ENCODE data around the gene FHDC1. TPM values are rescaled to one million over a fixed set of nuclear protein-coding genes. Genes with fewer than 3 reads are reported as not detected.

FHDC1 gene
- total RNA-seq, 1 donor from 2014 or later = 0.75 TPM

GRCh38 chr4:153023692-153024394 lies 87.7 kb downstream of the FHDC1 start:
- Histone ChIP-seq H3K27me3 (no peaks in the 10 kb centered on the region), H3K9me3 (peaks cover 4 to 7% of the 10 kb centered on the region in 2 donors), H3K36me3 (no peaks in the 10 kb centered on the region), H3K4me3 (no peak overlapping the region), H3K4me1 (no peaks in the 10 kb centered on the region), H3K27ac (no peak overlapping the region)
- TF ChIP-seq, protein P1, sequence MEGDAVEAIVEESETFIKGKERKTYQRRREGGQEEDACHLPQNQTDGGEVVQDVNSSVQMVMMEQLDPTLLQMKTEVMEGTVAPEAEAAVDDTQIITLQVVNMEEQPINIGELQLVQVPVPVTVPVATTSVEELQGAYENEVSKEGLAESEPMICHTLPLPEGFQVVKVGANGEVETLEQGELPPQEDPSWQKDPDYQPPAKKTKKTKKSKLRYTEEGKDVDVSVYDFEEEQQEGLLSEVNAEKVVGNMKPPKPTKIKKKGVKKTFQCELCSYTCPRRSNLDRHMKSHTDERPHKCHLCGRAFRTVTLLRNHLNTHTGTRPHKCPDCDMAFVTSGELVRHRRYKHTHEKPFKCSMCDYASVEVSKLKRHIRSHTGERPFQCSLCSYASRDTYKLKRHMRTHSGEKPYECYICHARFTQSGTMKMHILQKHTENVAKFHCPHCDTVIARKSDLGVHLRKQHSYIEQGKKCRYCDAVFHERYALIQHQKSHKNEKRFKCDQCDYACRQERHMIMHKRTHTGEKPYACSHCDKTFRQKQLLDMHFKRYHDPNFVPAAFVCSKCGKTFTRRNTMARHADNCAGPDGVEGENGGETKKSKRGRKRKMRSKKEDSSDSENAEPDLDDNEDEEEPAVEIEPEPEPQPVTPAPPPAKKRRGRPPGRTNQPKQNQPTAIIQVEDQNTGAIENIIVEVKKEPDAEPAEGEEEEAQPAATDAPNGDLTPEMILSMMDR (IDR thresholded peaks at IDR 0.05) = no peak
- intact Hi-C loops (cut with DNase I) = no loop called here
- no peak for DNase-seq (ENCODE audit: low spot score in 2 of 2)

- no peak for DNase-seq (ENCODE audit: low spot score in 2 of 2)
- no peak overlapping the region for H3K27ac ChIP-seq
- TF ChIP-seq, protein P1 (IDR thresholded peaks at IDR 0.05) = no peak
Observed at GRCh38 chr4:153024466-153024865, 88.3 kb downstream of the FHDC1 start.

GRCh38 chr4:153025406-153025805 lies 89.3 kb downstream of the FHDC1 start:
- no peaks in the 10 kb centered on the region for H3K27me3 ChIP-seq
- H3K4me1 ChIP-seq = no peaks in the 10 kb centered on the region
- intact Hi-C loops (cut with DNase I) = no loop called here
- no peak overlapping the region for H3K27ac ChIP-seq
- H3K4me3 ChIP-seq = no peak overlapping the region
- no peaks in the 10 kb centered on the region for H3K36me3 ChIP-seq
- DNase-seq (ENCODE audit: low spot score in 2 of 2) = no peak
- TF ChIP-seq, protein P1 (IDR thresholded peaks at IDR 0.05) = no peak
- H3K9me3 ChIP-seq = peaks cover 7 to 17% of the 10 kb centered on the region in 2 donors

More at GRCh38 chr4:153024466-153024865, 88.3 kb downstream of the FHDC1 start:
- no peak overlapping the region for H3K4me3 ChIP-seq
- no peaks in the 10 kb centered on the region for H3K36me3 ChIP-seq
- intact Hi-C loops (cut with DNase I) = no loop called here
- H3K9me3 ChIP-seq = peaks cover 7 to 13% of the 10 kb centered on the region in 2 donors
- no peaks in the 10 kb centered on the region for H3K27me3 ChIP-seq
- H3K4me1 ChIP-seq = no peaks in the 10 kb centered on the region

- H3K27ac ChIP-seq = no peak overlapping the region
- peaks cover 7 to 24% of the 10 kb centered on the region in 2 donors for H3K9me3 ChIP-seq
- TF ChIP-seq, protein P1 (IDR thresholded peaks at IDR 0.05) = no peak
- no peak for DNase-seq (ENCODE audit: low spot score in 2 of 2)
- no peak overlapping the region for H3K4me3 ChIP-seq
- no peaks in the 10 kb centered on the region for H3K4me1 ChIP-seq
- intact Hi-C loops (cut with DNase I) = no loop called here
- H3K27me3 ChIP-seq = no peaks in the 10 kb centered on the region
- H3K36me3 ChIP-seq = no peaks in the 10 kb centered on the region
Observed at GRCh38 chr4:153026591-153027346, 90.6 kb downstream of the FHDC1 start.

DNA sequence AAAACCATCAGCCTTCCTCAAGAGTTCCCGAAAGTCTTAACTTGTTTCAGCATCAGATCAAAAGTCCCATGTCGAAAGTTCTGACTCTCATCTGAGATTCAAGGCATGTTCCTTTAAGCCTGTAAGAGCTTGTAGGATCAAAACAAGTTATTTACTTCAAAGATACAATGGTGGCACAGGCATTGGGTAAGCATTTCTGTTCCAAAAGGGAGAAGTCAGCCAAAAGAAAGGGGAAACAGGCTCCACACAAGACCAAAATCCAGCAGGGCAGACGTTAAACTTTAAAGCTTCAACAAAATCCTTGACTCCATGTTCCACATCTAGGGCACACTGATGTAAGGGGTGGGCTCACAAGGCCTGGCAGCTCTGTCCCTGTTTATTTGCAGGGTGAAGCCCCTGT lies 91.7 kb downstream of the FHDC1 start:
- Histone ChIP-seq H3K4me3 (no peak overlapping the region), H3K36me3 (no peaks in the 10 kb centered on the region), H3K27ac (no peak overlapping the region), H3K9me3 (peaks cover 7 to 24% of the 10 kb centered on the region in 2 donors), H3K27me3 (no peaks in the 10 kb centered on the region), H3K4me1 (no peaks in the 10 kb centered on the region)
- no peak for DNase-seq (ENCODE audit: low spot score in 2 of 2)
- intact Hi-C loops (cut with DNase I) = no loop called here
- TF ChIP-seq, protein P1 (IDR thresholded peaks at IDR 0.05) = no peak

Data from ascending aorta (tissue), 2 donors.